Measurements from ENCODE around the gene TRAF3IP1. TPM values are rescaled to one million over a fixed set of nuclear protein-coding genes. Genes with fewer than 3 reads are reported as not detected.

TRAF3IP1 gene
- total RNA-seq, 1 donor from 2014 or later = 15.1 TPM

DNA sequence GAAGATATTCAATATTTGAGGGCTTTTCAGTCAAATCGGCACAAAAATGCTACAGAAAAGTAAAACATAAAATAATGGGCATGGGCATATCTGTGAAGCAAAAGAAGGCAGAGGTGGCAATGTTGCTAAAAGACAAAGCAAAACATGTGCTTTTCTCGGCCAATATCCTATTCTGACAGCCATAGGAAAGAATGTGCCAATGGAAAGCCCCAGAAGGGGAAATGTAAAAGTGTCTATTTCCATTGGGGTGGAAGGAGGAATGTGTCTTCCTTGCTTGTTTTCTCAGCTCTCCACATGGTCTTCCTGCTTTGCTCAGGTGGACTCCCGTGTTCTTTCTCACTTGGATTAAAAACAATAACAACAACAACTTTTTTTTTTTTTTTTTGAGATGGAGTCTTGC is 18.2 kb upstream of the TRAF3IP1 start:
- Mint-ChIP-seq H3K27me3 (ENCODE audit: low read depth) (peaks cover 6% of the 10 kb centered on the region), H3K9me3 (ENCODE audit: low read depth) (no peaks in the 10 kb centered on the region), H3K27ac (ENCODE audit: unreplicated experiment) (no peak overlapping the region), H3K4me3 (ENCODE audit: unreplicated experiment) (no peak overlapping the region), H3K36me3 (ENCODE audit: low read depth) (no peaks in the 10 kb centered on the region), H3K4me1 (ENCODE audit: low read depth) (peaks cover 6% of the 10 kb centered on the region)
- TF ChIP-seq, protein P1, sequence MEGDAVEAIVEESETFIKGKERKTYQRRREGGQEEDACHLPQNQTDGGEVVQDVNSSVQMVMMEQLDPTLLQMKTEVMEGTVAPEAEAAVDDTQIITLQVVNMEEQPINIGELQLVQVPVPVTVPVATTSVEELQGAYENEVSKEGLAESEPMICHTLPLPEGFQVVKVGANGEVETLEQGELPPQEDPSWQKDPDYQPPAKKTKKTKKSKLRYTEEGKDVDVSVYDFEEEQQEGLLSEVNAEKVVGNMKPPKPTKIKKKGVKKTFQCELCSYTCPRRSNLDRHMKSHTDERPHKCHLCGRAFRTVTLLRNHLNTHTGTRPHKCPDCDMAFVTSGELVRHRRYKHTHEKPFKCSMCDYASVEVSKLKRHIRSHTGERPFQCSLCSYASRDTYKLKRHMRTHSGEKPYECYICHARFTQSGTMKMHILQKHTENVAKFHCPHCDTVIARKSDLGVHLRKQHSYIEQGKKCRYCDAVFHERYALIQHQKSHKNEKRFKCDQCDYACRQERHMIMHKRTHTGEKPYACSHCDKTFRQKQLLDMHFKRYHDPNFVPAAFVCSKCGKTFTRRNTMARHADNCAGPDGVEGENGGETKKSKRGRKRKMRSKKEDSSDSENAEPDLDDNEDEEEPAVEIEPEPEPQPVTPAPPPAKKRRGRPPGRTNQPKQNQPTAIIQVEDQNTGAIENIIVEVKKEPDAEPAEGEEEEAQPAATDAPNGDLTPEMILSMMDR (IDR thresholded peaks at IDR 0.05) = no peak
- no peak for DNase-seq (ENCODE audit: low spot score)

DNA sequence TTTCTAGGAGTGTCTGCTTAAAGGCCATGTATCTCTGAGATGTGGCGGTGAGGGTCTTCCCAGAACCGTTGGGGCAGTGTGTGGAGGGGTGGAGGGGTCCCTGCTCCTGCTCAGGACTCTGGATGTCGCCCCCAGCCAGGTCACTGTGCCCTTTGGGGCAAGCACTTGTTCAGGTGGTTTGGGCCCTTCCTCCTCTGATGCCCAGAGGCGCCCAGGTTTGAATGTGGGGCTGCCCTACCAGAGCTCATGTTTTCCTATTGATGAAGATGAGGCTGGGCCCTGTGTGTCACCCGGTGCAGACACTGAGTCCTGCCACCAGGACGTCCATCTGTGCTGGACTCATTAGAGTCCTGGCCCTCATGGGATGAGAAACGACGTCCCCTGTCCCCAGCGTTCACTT is 17.6 kb upstream of the TRAF3IP1 start:
- TF ChIP-seq, protein P1 (IDR thresholded peaks at IDR 0.05) = no peak
- H3K4me3 Mint-ChIP-seq (ENCODE audit: unreplicated experiment) = no peak overlapping the region
- H3K27ac Mint-ChIP-seq (ENCODE audit: unreplicated experiment) = no peak overlapping the region
- no peaks in the 10 kb centered on the region for H3K36me3 Mint-ChIP-seq (ENCODE audit: low read depth)
- H3K9me3 Mint-ChIP-seq (ENCODE audit: low read depth) = no peaks in the 10 kb centered on the region
- H3K4me1 Mint-ChIP-seq (ENCODE audit: low read depth) = peaks cover 6% of the 10 kb centered on the region
- peaks cover 2% of the 10 kb centered on the region for H3K27me3 Mint-ChIP-seq (ENCODE audit: low read depth)
- DNase-seq (ENCODE audit: low spot score) = peak; percentile 76

DNA sequence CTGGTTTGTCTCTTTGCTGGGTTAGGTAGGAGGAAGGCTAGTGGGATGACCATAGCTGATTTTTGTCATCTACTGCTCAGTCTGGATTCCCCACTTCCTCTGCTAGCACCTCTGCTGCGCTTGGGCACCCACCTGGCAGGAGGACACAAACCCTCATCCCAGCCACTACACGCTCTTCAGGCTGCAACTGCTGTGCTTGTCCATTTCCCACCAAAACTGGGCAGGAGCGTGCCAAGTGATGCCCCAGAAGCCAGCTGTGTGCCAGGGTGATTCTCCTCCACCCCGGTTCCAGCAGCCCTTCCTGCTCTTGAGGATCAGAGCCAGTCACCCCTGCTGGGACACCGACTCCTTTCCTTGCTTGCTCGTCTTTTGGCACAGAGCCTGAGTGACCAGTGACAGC is 16.2 kb upstream of the TRAF3IP1 start:
- Mint-ChIP-seq H3K27ac (ENCODE audit: unreplicated experiment) (no peak overlapping the region), H3K4me3 (ENCODE audit: unreplicated experiment) (no peak overlapping the region), H3K9me3 (ENCODE audit: low read depth) (no peaks in the 10 kb centered on the region), H3K36me3 (ENCODE audit: low read depth) (no peaks in the 10 kb centered on the region), H3K27me3 (ENCODE audit: low read depth) (no peaks in the 10 kb centered on the region), H3K4me1 (ENCODE audit: low read depth) (peaks cover 6% of the 10 kb centered on the region)
- DNase-seq (ENCODE audit: low spot score) = peak; percentile 52
- TF ChIP-seq, protein P1 (IDR thresholded peaks at IDR 0.05) = no peak

DNA sequence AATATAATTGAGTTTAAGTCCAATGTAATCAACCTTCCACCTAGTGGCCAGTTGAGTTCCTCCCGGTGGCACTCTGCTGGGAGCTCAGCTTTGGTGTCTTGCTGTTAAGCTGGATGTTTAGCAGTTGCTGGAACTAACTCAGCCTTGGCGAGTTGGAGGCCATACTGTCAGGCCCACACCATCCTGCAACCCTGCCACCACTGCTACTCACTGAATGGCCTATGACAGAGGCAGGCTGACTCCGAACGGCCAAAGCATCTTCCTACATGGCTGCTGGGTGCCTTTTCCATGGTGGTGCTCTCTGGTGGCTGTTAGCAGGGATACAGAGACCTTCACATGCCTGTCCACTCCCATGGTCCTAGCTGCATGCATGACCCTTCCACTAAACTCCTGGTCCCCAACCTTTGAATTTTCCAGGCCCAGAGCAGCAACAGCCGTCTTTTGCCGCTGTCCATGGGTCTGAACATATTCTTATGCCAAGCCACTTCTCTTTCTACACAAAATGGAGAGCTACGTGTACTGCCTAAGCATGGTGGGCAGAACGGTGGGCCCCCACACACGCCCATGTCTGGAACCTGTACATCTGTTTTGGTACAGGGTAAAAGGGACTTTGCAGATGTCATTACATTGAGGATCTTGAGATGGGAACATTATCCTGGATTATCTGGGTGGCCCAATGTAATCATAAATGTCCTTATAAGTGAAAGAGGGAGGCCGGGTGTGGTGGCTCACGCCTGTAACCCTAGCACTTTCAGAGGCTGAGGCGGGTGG is 15.0 kb upstream of the TRAF3IP1 start:
- Mint-ChIP-seq H3K4me3 (ENCODE audit: unreplicated experiment) (no peak overlapping the region), H3K27ac (ENCODE audit: unreplicated experiment) (no peak overlapping the region)

DNA sequence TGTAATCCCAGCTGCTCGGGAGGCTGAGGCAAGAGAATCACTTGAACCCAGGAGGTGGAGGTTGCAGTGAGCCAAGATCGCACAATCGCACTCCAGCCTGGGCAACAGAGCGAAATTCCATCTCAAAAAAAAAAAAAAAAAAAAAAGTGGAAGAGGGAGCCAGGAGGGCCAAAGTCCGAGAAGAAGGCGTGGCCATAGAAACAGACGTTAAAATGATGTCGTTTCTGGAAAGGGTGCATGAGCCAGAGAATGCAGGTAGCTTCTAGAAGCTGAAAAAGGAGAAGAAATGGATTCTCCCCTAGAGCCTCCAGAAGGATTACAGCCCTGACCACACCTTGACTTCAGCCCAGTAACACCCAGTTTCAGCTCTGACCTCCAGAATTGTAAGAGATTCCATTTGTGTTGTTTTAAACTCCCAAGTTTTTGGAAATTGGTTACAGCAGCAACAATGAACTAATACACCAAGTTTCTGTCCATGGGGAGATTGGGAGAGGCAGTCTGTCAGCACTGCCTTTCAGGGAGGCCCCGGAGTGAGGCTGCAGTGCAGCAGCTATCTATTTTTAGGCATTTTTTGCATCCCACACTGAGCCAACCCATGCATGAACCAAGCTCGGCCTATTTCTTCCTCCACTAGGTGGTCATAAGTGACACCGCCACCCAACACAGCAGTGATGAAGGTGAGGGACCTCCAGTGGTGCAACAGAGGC is 14.2 kb upstream of the TRAF3IP1 start:
- Mint-ChIP-seq H3K4me3 (ENCODE audit: unreplicated experiment) (no peak overlapping the region), H3K9me3 (ENCODE audit: low read depth) (no peaks in the 10 kb centered on the region), H3K27ac (ENCODE audit: unreplicated experiment) (no peak overlapping the region), H3K4me1 (ENCODE audit: low read depth) (peaks cover 6% of the 10 kb centered on the region), H3K36me3 (ENCODE audit: low read depth) (no peaks in the 10 kb centered on the region), H3K27me3 (ENCODE audit: low read depth) (peaks cover 2% of the 10 kb centered on the region)
- no peak for DNase-seq (ENCODE audit: low spot score)
- TF ChIP-seq, protein P1 (IDR thresholded peaks at IDR 0.05) = no peak

More for the DNA sequence above, 15.0 kb upstream of the TRAF3IP1 start:
- H3K36me3 Mint-ChIP-seq (ENCODE audit: low read depth) = no peaks in the 10 kb centered on the region
- TF ChIP-seq, protein P1 (IDR thresholded peaks at IDR 0.05) = peak; percentile 25
- peaks cover 6% of the 10 kb centered on the region for H3K4me1 Mint-ChIP-seq (ENCODE audit: low read depth)
- no peaks in the 10 kb centered on the region for H3K9me3 Mint-ChIP-seq (ENCODE audit: low read depth)
- no peak for DNase-seq (ENCODE audit: low spot score)
- H3K27me3 Mint-ChIP-seq (ENCODE audit: low read depth) = no peaks in the 10 kb centered on the region
